Ovary (tissue), 3 donors: Measurements from ENCODE around the gene RPS21.

ENCODE experiments used
- CTCF ChIP-seq, 3 donors: fragments of 450-650 bp in 2 of 3; fragments of 200-600 bp in 1 of 3; IDR thresholded peaks; one replicate each; pipeline versions ENCODE4 v1.5.1 to v1.8.0; 2016 to 2022; ENCODE audit warnings: antibody characterized with exemption in 3 of 3, mild to moderate bottlenecking in 1 of 3
- POLR2A ChIP-seq: fragments of 450-650 bp; IDR thresholded peaks from one replicate; pipeline ENCODE4 v1.6.1; 2017; ENCODE audit warnings: antibody characterized with exemption, mild to moderate bottlenecking, moderate library complexity
- donor health status: DM: no; HTN: no; CAD: no.

- TF ChIP-seq POLR2A (no peak), CTCF (IDR thresholded peaks at IDR 0.05) (no peak)
Observed at GRCh38 chr20:62388839-62389600, 2.1 kb downstream of the RPS21 start.
